GM19023 (cell line): Measurements from ENCODE around the gene KRTAP10-9.
"Not testable (repeated sequence)": the region's sequence is repeated elsewhere in the genome, so short reads cannot be mapped to it uniquely, and the experiment has no call there.

ENCODE experiments used
- ATAC-seq: cut with Tn5 transposase; IDR thresholded peaks from one replicate; pipeline ENCODE4 v1.9.1; 2021; ENCODE audit warnings: mild to moderate bottlenecking, moderate library complexity; ENCODE audit not compliant: unreplicated experiment

KRTAP10-9 gene

DNA sequence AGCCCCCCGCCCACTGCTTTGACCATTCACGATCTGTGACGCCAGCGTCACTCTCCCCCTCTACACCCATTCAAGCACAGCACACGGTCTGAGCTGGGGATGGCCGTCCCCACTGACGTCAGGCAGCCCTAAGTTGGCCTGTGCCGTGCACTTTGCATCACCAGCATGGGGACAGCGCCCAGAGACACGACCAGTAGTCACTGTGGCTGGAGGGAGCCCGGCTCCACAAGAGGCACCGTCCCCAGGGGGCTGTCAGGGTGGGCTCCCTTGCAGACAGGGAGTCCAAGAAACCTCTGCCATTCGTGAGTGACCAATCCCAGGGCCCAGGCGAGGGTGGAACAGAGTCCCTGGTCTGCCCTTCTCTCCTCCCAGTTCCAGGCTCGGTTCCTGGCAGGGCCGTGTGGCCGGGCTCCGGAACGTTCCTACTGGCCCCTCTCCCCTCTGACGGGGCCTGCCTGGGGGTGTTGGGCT, 12.7 kb upstream of the KRTAP10-9 start:
- no peak for ATAC-seq

GRCh38 chr21:44614961-44615391, 11.9 kb upstream of the KRTAP10-9 start:
- no peak for ATAC-seq

GRCh38 chr21:44615466-44615865, 11.4 kb upstream of the KRTAP10-9 start:
- ATAC-seq = no peak

DNA sequence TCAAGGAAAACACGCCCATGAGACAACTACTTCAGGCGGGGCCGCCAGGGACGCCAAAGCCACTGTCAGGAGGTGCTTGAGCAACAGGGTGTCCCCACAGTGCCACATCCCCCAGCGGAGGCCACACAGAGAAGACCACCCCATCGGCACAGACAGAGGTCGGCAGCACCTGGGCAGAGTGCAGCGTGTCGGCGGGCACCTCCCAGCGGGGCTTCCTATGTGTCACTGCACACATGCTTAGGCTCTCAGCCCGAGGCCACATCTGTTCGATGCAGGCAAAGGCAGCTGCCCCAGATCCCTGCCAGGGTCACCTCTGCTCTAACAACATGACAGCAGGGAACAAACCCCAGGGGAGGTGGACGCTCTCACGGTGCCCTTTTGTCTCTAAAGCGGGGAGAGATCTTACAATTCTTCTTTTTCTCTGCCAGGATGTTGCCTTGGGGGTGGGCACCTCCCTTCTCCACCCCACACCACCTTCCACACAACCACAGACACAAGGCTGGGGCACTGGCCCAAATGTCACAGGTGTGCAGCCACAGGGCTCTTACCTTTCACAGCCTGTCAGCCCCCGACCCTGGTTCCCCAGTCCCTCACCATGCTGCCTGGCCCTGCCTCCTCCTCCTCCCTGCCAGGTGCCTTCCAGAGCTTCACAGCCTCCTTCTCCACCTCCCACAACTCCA, 10.8 kb upstream of the KRTAP10-9 start:
- no peak for ATAC-seq

- no peak for ATAC-seq
These were observed 10.3 kb upstream of the KRTAP10-9 start for GRCh38 chr21:44616591-44616926.

GRCh38 chr21:44617071-44617501, 9.8 kb upstream of the KRTAP10-9 start:
- no peak for ATAC-seq

DNA sequence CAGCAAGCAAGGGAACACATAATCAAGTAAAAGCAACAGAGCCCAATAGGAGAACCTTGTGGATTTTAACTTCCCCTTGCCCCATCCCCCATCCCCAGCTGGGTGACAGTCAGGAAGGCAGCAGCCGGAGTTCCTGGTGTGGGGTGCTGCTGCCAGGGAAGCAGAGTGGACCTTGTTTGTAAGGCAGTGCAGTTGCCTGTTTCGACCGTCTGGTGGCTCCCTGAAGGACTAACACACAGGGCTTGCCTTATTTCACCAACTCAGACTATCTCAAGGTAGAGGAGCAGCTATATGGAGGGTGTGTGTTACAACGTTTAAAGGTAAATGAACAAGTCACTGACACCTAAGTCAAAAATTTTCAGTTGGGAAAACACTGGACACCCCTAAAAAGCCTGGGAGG, 8.4 kb upstream of the KRTAP10-9 start:
- ATAC-seq = no peak

DNA sequence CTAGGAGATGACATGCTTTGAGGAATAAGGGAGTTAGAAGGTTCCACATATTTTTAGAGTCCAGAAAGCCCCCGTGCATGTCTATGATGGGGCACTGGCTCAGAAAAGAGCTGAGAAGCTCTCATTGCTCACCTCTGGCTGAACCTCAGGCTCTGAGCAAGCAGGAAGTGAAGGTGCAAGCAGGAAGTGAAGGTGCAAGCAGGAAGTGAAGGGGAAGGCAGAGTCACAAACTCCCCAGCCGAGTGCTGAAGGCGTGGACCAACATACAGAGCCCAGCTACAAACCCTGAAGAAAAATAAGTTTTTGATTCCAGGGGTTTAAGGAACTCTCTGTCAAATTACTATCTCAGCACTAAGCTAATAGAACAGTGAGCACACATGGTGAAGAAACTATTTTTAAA, 8.0 kb upstream of the KRTAP10-9 start:
- ATAC-seq = no peak

- ATAC-seq = no peak
These were observed 7.0 kb upstream of the KRTAP10-9 start for GRCh38 chr21:44619886-44620285.

GRCh38 chr21:44623575-44623974, 3.3 kb upstream of the KRTAP10-9 start:
- no peak for ATAC-seq

DNA sequence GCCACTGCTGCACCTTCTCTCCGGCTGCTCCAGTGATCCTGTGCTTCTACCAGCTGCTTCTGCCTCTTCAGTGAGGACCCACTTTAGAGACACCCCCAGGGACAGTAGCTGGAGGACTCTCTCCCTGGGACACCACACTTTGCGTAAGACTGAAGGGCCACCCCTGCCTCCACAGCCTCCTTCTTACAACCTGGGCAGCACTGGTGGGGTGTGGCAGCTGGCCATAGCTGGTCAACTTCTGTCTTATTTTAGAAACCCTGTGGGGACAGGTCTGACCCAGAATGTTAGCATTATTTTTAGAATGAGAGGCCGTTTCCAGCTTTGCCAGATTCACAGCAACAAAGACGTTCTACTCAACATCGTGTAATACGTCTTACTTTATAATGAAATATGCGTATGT, 1.1 kb upstream of the KRTAP10-9 start:
- ATAC-seq = no peak

- ATAC-seq = no peak
These were observed 631 bp upstream of the KRTAP10-9 start for GRCh38 chr21:44626262-44626661.

DNA sequence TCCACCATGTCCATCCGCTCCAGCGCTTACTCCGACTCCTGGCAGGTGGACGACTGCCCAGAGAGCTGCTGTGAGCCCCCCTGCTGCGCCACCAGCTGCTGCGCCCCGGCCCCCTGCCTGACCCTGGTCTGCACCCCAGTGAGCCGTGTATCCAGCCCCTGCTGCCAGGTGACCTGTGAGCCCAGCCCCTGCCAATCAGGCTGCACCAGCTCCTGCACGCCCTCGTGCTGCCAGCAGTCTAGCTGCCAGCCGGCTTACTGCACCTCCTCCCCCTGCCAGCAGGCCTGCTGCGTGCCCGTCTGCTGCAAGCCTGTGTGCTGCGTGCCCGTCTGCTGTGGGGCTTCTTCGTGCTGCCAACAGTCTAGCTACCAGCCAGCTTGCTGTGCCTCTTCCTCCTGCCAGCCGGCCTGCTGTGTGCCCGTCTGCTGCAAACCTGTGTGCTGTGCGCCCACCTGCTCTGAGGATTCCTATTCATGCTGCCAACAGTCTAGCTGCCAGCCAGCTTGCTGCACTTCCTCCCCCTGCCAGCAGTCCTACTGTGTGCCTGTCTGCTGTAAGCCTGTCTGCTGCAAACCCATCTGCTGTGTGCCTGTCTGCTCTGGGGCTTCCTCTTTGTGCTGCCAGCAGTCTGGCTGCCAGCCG, 409 bp downstream of the KRTAP10-9 start:
- ATAC-seq = not testable (repeated sequence)

GRCh38 chr21:44627831-44628233, 939 bp downstream of the KRTAP10-9 start:
- ATAC-seq = not testable (repeated sequence)

DNA sequence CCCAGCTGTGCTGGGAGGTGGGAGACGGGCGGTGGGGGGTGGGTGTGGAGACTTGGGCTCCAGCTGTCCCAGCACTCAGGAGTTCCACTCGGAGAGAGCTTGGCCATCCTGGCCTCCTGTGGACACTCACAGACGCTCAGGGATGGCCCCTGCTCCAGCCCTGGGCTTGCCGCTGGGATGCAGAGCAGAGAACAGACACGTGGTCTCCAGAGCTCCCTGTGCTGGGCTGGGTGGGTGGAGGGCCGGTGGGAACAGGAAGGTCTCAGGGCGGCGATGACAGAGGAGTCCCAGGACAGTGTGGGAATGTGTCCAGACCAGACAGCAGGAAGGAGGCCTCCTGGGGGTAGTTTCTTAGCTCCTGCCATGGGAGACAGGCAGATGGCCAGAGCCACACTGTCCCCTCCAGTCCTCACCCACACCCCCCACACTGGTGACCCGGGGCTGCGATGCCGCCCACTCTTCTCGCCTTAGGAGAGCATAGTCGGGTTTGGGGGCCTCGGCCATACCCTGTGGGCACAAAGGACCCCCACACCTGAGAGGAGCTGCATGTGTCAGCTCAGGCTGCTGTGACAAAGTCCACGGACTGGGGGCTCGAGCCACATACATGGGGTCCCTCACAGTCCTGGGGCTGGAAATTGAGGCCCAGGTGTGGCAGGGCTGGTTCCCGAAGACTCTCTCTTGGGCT, 2.0 kb downstream of the KRTAP10-9 start:
- ATAC-seq = no peak

GRCh38 chr21:44630440-44630839, 3.5 kb downstream of the KRTAP10-9 start:
- no peak for ATAC-seq

DNA sequence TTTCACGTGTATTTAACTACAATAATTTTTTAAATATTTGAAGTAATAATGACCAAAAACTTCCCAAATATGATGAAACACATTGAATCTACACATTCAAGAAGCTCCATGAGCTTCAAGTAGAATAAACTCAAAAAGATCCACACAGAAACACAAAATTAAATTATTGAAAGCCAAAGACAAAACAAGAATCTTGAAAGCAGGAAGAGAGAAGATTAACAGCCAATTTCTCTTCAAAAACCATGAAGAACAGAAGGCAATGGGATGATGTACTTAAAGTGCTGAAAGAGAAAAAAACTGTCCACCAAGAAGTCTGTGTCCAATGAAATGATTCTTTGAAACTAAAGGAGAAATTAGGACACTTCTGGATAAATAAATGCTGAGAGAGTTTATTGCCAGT, 5.2 kb downstream of the KRTAP10-9 start:
- ATAC-seq = no peak

DNA sequence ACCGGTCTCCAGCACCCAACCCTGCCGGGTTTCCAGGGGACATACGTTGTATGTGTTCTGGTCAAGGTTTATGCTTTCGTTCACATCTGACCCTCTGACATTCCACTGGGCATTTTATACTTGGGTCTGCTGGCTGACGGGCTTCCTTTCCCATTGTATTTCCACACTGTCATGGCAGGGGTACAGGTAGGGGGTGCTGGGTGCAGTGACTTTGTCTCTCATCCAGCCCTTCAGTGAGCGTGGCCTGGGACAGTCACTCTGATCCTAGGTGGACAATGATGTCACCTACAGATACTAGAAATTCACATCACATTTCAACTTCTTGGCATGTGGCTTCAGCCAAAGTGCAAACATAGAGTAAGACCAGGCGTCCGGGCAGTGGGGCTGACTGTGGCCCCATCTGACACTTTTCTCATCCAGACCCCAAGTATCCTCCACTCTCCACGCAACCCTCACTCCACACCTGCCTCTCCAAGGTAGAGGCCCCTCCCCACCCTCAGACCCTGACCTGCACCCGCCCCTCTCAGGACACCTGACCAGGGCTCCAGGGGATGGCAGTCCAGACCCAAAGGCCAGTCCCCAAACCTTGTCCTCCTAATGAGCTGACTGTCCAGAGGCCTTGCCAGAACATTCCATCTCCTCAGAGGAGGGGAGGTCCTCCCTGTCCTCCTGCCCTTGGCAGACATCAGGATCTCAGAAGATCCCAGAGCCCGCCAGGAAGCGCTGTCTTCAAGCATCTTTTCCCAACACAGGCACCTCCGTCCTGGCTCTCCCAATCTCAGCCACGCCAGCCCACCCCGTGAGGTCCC, 9.5 kb downstream of the KRTAP10-9 start:
- ATAC-seq = no peak

DNA sequence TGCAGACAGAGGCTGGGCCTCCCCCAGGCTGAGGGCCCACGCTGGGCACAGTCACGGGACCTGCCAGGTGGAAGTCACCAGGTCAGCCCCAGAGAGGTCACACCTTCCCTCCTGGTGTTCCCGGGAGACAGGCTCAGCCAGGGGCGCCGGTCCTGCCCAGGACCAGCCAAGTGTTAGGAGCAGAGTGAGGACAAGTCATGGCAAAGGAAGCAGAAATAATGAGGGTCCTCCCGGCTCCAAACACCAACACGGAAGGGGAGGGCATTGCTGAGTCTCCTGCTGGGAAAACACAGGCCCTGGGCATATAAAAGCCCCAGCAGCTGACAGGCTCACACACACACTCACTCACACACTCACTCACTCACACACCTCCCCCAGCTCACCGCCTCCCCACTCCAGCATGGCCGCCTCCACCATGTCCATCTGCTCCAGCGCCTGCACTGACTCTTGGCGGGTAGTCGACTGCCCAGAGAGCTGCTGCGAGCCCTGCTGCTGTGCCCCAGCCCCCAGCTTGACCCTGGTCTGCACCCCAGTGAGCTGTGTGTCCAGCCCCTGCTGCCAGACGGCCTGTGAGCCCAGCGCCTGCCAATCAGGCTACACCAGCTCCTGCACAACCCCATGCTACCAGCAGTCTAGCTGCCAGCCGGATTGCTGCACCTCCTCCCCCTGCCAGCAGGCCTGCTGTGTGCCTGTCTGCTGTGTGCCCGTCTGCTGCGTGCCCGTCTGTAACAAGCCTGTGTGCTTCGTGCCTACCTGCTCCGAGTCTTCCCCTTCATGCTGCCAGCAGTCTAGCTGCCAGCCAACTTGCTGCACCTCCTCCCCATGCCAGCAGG, 10.3 kb downstream of the KRTAP10-9 start, which contains the start of gene KRTAP10-10:
Gene KRTAP10-10, plus strand, starts transcription at position 339 of the 833 bp plus-strand sequence. Its CDS starts 62 bp downstream, at position 401.
- no peak for ATAC-seq

- ATAC-seq = not testable (repeated sequence)
These were observed 11.0 kb downstream of the KRTAP10-9 start for GRCh38 chr21:44637851-44638348.
